HEK293 (cell line): ENCODE measurements around the gene ENDOG.
A peak's percentile ranks its signal among the peaks of the same experiment; 100 is the strongest.
"Not testable (repeated sequence)": the region's sequence is repeated elsewhere in the genome, so short reads cannot be mapped to it uniquely, and the experiment has no call there.

Source experiments
- CTCF ChIA-PET: fragments of 350-600 bp; formaldehyde crosslinking; extraction: SDS; loops from one replicate; lab custom pipeline; 2021; ENCODE audit warnings: antibody characterized with exemption; lab: Yijun Ruan, JAX
- POLR2A ChIA-PET: fragments of 300-600 bp; formaldehyde crosslinking; extraction: SDS; loops from one replicate; lab custom pipeline; 2020; ENCODE audit warnings: antibody characterized with exemption, inconsistent platforms; lab: Yijun Ruan, JAX
- H3K27ac ChIP-seq: fragments of 200-500 bp; sonication (Bioruptor generic); 2 replicates; pipeline ENCODE4 v1.5.1; 2014; ENCODE audit warnings: low read depth, low read length, control low read depth, inconsistent platforms; ENCODE audit errors: extremely low read depth
- H3K36me3 ChIP-seq, 2 experiments: fragments of 200-500 bp in 1 of 2; sonication (Bioruptor generic) in 1 of 2; 1 replicate in 1 of 2; 2 replicates in 1 of 2; pipeline ENCODE4 v1.5.1; 2014 to 2017; ENCODE audit warnings: inconsistent platforms in 2 of 2, low read length in 2 of 2; ENCODE audit not compliant: control insufficient read depth in 2 of 2, insufficient read depth in 1 of 2
- H3K4me1 ChIP-seq: fragments of 200-500 bp; sonication (Bioruptor generic); 2 replicates; pipeline ENCODE4 v1.5.1; 2014; ENCODE audit warnings: mild to moderate bottlenecking, low read length, inconsistent platforms; ENCODE audit not compliant: control insufficient read depth, insufficient read depth
- H3K4me3 ChIP-seq: 2 replicates; pipeline ENCODE4 v1.5.1; 2011; ENCODE audit warnings: low read depth, mild to moderate bottlenecking, control low read depth, low read length, moderate library complexity
- H3K9me3 ChIP-seq: fragments of 200-500 bp; sonication (Bioruptor generic); 2 replicates; pipeline ENCODE4 v1.5.1; 2014; ENCODE audit warnings: low read depth, low read length, inconsistent platforms; ENCODE audit not compliant: control insufficient read depth, insufficient read depth
- GLIS1 ChIP-seq: fragments of 450-650 bp; formaldehyde crosslinking; IDR thresholded peaks from 2 replicates; pipeline ENCODE4 v1.5.1; 2016; ENCODE audit warnings: missing biosample characterization, missing genetic modification characterization
- HOXA7 ChIP-seq: sonication (generic); formaldehyde crosslinking; IDR thresholded peaks from 2 replicates; pipeline ENCODE4 v1.8.1; 2022; ENCODE audit warnings: missing genetic modification reagents, borderline replicate concordance
- HOXC10 ChIP-seq: sonication (generic); formaldehyde crosslinking; IDR thresholded peaks from 2 replicates; pipeline ENCODE4 v1.8.1; 2023; ENCODE audit warnings: mild to moderate bottlenecking, missing genetic modification reagents
- INSM2 ChIP-seq: fragments of 450-650 bp; formaldehyde crosslinking; IDR thresholded peaks from 2 replicates; pipeline ENCODE4 v1.5.1; 2016; ENCODE audit warnings: missing biosample characterization, missing genetic modification characterization
- KLF8 ChIP-seq: fragments of 450-650 bp; formaldehyde crosslinking; IDR thresholded peaks from 2 replicates; pipeline ENCODE4 v1.5.1; 2016; ENCODE audit warnings: missing biosample characterization, missing genetic modification characterization
- SCRT2 ChIP-seq: fragments of 450-650 bp; formaldehyde crosslinking; IDR thresholded peaks from 2 replicates; pipeline ENCODE4 v1.5.1; 2016; ENCODE audit warnings: missing biosample characterization, missing genetic modification characterization
- ZBTB17 ChIP-seq: fragments of 450-650 bp; formaldehyde crosslinking; IDR thresholded peaks from 2 replicates; pipeline ENCODE4 v1.5.1; 2016; ENCODE audit warnings: missing biosample characterization, missing genetic modification characterization
- ZFP3 ChIP-seq: fragments of 450-650 bp; formaldehyde crosslinking; IDR thresholded peaks from 2 replicates; pipeline ENCODE4 v1.5.1; 2016; ENCODE audit warnings: low read depth, missing biosample characterization, missing genetic modification characterization
- ZIC2 ChIP-seq: fragments of 450-650 bp; formaldehyde crosslinking; IDR thresholded peaks from 2 replicates; pipeline ENCODE4 v1.5.1; 2016; ENCODE audit warnings: missing biosample characterization, missing genetic modification characterization
- ZNF121 ChIP-seq: fragments of 450-650 bp; formaldehyde crosslinking; IDR thresholded peaks from 2 replicates; pipeline ENCODE4 v1.5.1; 2016; ENCODE audit warnings: missing biosample characterization, missing genetic modification characterization
- ZNF311 ChIP-seq: fragments of 450-650 bp; formaldehyde crosslinking; IDR thresholded peaks from 2 replicates; pipeline ENCODE4 v1.5.1; 2017; ENCODE audit warnings: missing biosample characterization, missing genetic modification characterization, borderline replicate concordance
- ZNF391 ChIP-seq: fragments of 450-650 bp; formaldehyde crosslinking; IDR thresholded peaks from 2 replicates; pipeline ENCODE4 v1.5.1; 2016; ENCODE audit warnings: low read depth, missing biosample characterization, missing genetic modification characterization, borderline replicate concordance
- ZNF561 ChIP-seq: fragments of 450-650 bp; IDR thresholded peaks from 2 replicates; pipeline ENCODE4 v1.5.1; 2018; ENCODE audit warnings: missing biosample characterization, missing genetic modification characterization, borderline replicate concordance
- ZNF639 ChIP-seq: fragments of 450-650 bp; formaldehyde crosslinking; IDR thresholded peaks from 2 replicates; pipeline ENCODE4 v1.5.1; 2016; ENCODE audit warnings: missing biosample characterization, missing genetic modification characterization
- ZNF658 ChIP-seq: fragments of 450-650 bp; formaldehyde crosslinking; IDR thresholded peaks from 2 replicates; pipeline ENCODE4; 2016; ENCODE audit warnings: missing biosample characterization, missing genetic modification characterization
- ZNF664 ChIP-seq: fragments of 450-650 bp; formaldehyde crosslinking; IDR thresholded peaks from 2 replicates; pipeline ENCODE4 v1.5.1; 2016; ENCODE audit warnings: missing biosample characterization, missing genetic modification characterization
- ZNF670 ChIP-seq: fragments of 450-650 bp; formaldehyde crosslinking; IDR thresholded peaks from 2 replicates; pipeline ENCODE4 v1.5.1; 2016; ENCODE audit warnings: missing biosample characterization, missing genetic modification characterization, low read depth
- ZSCAN16 ChIP-seq: fragments of 450-650 bp; formaldehyde crosslinking; IDR thresholded peaks from 2 replicates; pipeline ENCODE4 v1.5.1; 2016; ENCODE audit warnings: missing biosample characterization, missing genetic modification characterization
- ZSCAN23 ChIP-seq: fragments of 450-650 bp; formaldehyde crosslinking; IDR thresholded peaks from 2 replicates; pipeline ENCODE4 v1.5.1; 2016; ENCODE audit warnings: missing biosample characterization, missing genetic modification characterization

Gene ENDOG

GRCh38 chr9:128863647-128864046 is 45.3 kb downstream of the ENDOG start (continued):
- no peak for TF ChIP-seq ZNF658 (tag by site-specific recombination)
- TF ChIP-seq HOXC10 (CRISPR knock-in tag) = no peak
- TF ChIP-seq ZIC2 (tag by site-specific recombination) = peak; percentile 24; the same call in 1 of the 2 replicates
- no peak for TF ChIP-seq ZNF391 (tag by site-specific recombination)
- no peak for TF ChIP-seq ZNF561 (tag by site-specific recombination)
- TF ChIP-seq ZNF639 (tag by site-specific recombination) = no peak
- no peak for TF ChIP-seq ZSCAN23
- no peak for TF ChIP-seq INSM2 (tag by site-specific recombination)
- no peak for TF ChIP-seq SCRT2 (tag by site-specific recombination)
- TF ChIP-seq KLF8 (tag by site-specific recombination) = no peak
- peak; percentile 67 for TF ChIP-seq GLIS1 (tag by site-specific recombination)
- no peak for TF ChIP-seq ZFP3 (tag by site-specific recombination)
- TF ChIP-seq ZSCAN16 = no peak
- TF ChIP-seq ZNF664 (tag by site-specific recombination) = no peak
- TF ChIP-seq ZBTB17 = no peak
- TF ChIP-seq ZNF670 (tag by site-specific recombination) = no peak
- TF ChIP-seq HOXA7 (CRISPR knock-in tag) = no peak

- CTCF ChIA-PET = interaction anchor here (0.7 to 3.0 kb wide), 5 partner anchors 8 to 58 kb away, joined by 4 to 14 read pairs (median 5); partner anchors contain the start of gene ENDOG
- peak; percentile 78 for TF ChIP-seq ZNF121 (tag by site-specific recombination)
- no peak for TF ChIP-seq ZNF639 (tag by site-specific recombination)
- TF ChIP-seq ZNF311 = no peak
- no peak overlapping the region for H3K4me3 ChIP-seq
- H3K27ac ChIP-seq = no peak overlapping the region
- POLR2A ChIA-PET = interaction anchor here (0.6 to 1.0 kb wide), 3 partner anchors 52 to 932 kb away, joined by 3 to 6 read pairs (median 3); partner anchors contain the start of gene ENDOG
- H3K9me3 ChIP-seq = no peaks in the 10 kb centered on the region
- H3K4me1 ChIP-seq = no peaks in the 10 kb centered on the region
- H3K36me3 ChIP-seq = no peaks in the 10 kb centered on the region; a peak in 1 of 3 replicates
Observed at GRCh38 chr9:128870128-128870940, 52.0 kb downstream of the ENDOG start.

- H3K36me3 ChIP-seq, H3K9me3 ChIP-seq, H3K4me1 ChIP-seq, H3K27ac ChIP-seq, H3K4me3 ChIP-seq: not testable (repeated sequence)
- ChIA-PET POLR2A (interaction anchor here (0.6 to 1.0 kb wide), 3 partner anchors 53 to 931 kb away, joined by 3 to 6 read pairs (median 3); partner anchors contain the start of gene ENDOG), CTCF (interaction anchor here (0.7 to 3.0 kb wide), 4 partner anchors 8 to 57 kb away, joined by 4 to 14 read pairs (median 5); partner anchors contain the start of gene ENDOG)
Observed at GRCh38 chr9:128870941-128871265, 52.6 kb downstream of the ENDOG start.
